Gastrocnemius medialis (tissue), 4 donors: ENCODE measurements around the gene SH3GL3.

Experiments
- POLR2A ChIP-seq, 2 donors: fragments of 450-650 bp; IDR thresholded peaks; one replicate each; pipeline ENCODE4 v1.6.1; 2017; ENCODE audit warnings: antibody characterized with exemption in 2 of 2, mild to moderate bottlenecking in 2 of 2, moderate library complexity in 2 of 2
- TF ChIP-seq, protein P1 (sequence below), 5 experiments: fragments of 450-650 bp in 3 of 5; fragments of 200-600 bp in 2 of 5; sonication (generic) in 2 of 5; IDR thresholded peaks in 4 of 5; conservative IDR thresholded peaks in 1 of 5; 1 replicate in 4 of 5; 2 replicates in 1 of 5; pipeline ENCODE4 v1.5.1; 2016 to 2019; ENCODE audit warnings: antibody characterized with exemption in 5 of 5, mild to moderate bottlenecking in 3 of 5, moderate library complexity in 3 of 5

DNA sequence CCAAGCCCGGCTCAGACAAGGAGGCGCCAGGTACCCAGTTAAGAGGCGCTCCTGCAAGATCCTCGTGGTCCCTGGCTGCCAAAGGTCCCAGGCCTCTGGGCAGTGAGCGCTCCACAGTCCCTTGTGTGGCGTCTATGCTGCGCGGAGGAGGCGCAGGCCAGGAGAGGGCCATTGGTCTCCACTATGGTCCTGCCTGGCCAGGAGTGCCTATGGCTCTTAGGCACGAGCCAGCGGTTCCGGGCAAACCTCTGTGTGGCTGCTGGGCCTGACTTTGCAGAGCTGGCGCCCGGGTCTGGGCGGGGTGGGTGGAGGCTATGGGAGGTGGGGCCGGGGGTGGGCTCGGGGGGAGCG lies 206.1 kb downstream of the SH3GL3 start:
- TF ChIP-seq, protein P1, sequence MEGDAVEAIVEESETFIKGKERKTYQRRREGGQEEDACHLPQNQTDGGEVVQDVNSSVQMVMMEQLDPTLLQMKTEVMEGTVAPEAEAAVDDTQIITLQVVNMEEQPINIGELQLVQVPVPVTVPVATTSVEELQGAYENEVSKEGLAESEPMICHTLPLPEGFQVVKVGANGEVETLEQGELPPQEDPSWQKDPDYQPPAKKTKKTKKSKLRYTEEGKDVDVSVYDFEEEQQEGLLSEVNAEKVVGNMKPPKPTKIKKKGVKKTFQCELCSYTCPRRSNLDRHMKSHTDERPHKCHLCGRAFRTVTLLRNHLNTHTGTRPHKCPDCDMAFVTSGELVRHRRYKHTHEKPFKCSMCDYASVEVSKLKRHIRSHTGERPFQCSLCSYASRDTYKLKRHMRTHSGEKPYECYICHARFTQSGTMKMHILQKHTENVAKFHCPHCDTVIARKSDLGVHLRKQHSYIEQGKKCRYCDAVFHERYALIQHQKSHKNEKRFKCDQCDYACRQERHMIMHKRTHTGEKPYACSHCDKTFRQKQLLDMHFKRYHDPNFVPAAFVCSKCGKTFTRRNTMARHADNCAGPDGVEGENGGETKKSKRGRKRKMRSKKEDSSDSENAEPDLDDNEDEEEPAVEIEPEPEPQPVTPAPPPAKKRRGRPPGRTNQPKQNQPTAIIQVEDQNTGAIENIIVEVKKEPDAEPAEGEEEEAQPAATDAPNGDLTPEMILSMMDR (IDR thresholded peaks at IDR 0.05 in 4 of 5, conservative IDR thresholded peaks at IDR 0.05 in 1 of 5) = no peak
- no peak for TF ChIP-seq POLR2A (IDR thresholded peaks at IDR 0.05)
